SK-MEL-5 (cell line): ENCODE data around the gene ZFP91. TPM values are rescaled to one million over a fixed set of nuclear protein-coding genes. Genes with fewer than 3 reads are reported as not detected.
A peak's percentile ranks its signal among the peaks of the same experiment; 100 is the strongest.
"Not testable (repeated sequence)": the region's sequence is repeated elsewhere in the genome, so short reads cannot be mapped to it uniquely, and the experiment has no call there.

Experiments used
- DNase-seq: peaks from one replicate; pipeline ENCODE4 v3.0.0-alpha.2; 2016; ENCODE audit warnings: low read depth, low spot score
- in situ Hi-C: cut with HindIII; loops from 2 replicates; pipeline ENCODE4 v1.10.0; 2016; ENCODE audit warnings: low sequenced_read_pairs, high pct_unique_total_duplicates, low pct_unique_long_range_greater_than_20kb
- polyA plus RNA-seq, 2 experiments: library from polyadenylated mRNA; depleted of rRNA; stranded (reverse); fragments of >200 nt; gene quantifications; 2 replicates each; pipeline ENCODE4 v1.2.3, GENCODE V29; 2015
- total RNA-seq: library from RNA; depleted of rRNA; stranded (reverse); fragments of >200 nt; shearing (Covaris generic); gene quantifications from 2 replicates; pipeline ENCODE4 v1.2.3, GENCODE V29; 2014; rRNA removed

The ZFP91 gene, protein sequence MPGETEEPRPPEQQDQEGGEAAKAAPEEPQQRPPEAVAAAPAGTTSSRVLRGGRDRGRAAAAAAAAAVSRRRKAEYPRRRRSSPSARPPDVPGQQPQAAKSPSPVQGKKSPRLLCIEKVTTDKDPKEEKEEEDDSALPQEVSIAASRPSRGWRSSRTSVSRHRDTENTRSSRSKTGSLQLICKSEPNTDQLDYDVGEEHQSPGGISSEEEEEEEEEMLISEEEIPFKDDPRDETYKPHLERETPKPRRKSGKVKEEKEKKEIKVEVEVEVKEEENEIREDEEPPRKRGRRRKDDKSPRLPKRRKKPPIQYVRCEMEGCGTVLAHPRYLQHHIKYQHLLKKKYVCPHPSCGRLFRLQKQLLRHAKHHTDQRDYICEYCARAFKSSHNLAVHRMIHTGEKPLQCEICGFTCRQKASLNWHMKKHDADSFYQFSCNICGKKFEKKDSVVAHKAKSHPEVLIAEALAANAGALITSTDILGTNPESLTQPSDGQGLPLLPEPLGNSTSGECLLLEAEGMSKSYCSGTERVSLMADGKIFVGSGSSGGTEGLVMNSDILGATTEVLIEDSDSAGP
- total RNA-seq, result 57.8 and 58.7 TPM in 2 replicates
- polyA plus RNA-seq (2015; cell fraction: cytosol; rRNA removed), result 40.8 and 49.0 TPM in 2 replicates
- polyA plus RNA-seq (2015; cell fraction: nucleus; rRNA removed), result 53.9 and 65.6 TPM in 2 replicates

- in situ Hi-C loops, result no loop called here
- DNase-seq, result peak; percentile 94
These were observed at the start of gene ZFP91 for GRCh38 chr11:58578635-58579191. TSS of gene ZFP91 (plus strand) at chr11:58579063. CDS start at chr11:58579282, 219 bp downstream.

DNA sequence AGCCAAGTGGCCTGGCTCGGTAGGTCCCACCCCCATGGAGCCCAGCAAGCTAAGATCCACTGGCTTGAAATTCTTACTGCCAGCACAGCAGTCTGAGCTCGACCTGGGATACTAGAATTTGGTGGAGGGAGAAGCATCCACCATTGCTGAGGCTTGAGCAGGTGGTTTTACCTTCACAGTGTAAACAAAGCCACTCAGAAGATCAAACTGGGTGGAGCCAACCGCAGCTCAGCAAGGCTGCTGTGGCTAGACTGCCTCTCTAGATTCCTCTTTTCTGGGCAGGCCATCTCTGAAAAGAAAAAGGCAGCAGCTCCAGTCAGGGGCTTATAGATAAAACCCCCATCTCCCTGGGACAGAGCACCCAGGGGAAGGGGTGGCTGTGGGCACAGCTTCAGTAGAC, 48.6 kb upstream of the ZFP91 start:
- in situ Hi-C loops, result no loop called here
- no peak for DNase-seq

- DNase-seq, result no peak
- in situ Hi-C loops, result no loop called here
These were observed 47.0 kb upstream of the ZFP91 start for GRCh38 chr11:58531865-58532341.

- in situ Hi-C loops, result no loop called here
- DNase-seq, result no peak
These were observed 32.0 kb upstream of the ZFP91 start for GRCh38 chr11:58546841-58547240.

GRCh38 chr11:58549644-58550043, 29.2 kb upstream of the ZFP91 start:
- in situ Hi-C loops, result no loop called here
- no peak for DNase-seq

GRCh38 chr11:58560842-58561241, 18.0 kb upstream of the ZFP91 start:
- no peak for DNase-seq
- in situ Hi-C loops, result no loop called here

GRCh38 chr11:58561394-58562098, 17.3 kb upstream of the ZFP91 start:
- no peak for DNase-seq

DNA sequence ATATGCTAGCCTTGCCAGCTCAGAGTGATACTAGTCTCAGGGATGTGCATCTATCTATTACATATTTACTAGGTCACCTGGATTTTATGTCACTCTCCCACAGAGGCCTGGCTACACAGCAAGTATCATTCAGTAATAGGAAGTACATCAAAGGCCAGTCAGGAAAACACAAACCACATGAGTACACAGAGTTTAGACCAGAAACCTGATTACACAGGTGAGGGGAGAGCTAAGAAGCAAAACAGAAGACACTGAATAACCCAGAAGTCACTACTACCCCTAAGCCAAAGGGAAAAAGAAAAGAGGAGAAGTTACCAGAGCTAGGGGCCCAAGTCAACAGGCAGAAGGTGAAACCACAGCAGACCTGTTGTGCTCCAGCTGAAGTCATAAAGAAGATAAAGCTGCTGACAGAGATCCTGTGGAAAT, 16.5 kb upstream of the ZFP91 start:
- DNase-seq, result no peak
- in situ Hi-C loops, result no loop called here

More at GRCh38 chr11:58561394-58562098, 17.3 kb upstream of the ZFP91 start:
- in situ Hi-C loops, result no loop called here

- DNase-seq, result no peak
- in situ Hi-C loops, result no loop called here
These were observed 14.6 kb upstream of the ZFP91 start for GRCh38 chr11:58564231-58564630.

GRCh38 chr11:58567889-58568512, 10.9 kb upstream of the ZFP91 start:
- in situ Hi-C loops, result no loop called here
- peak; percentile 80 for DNase-seq

- DNase-seq, in situ Hi-C loops: not testable (repeated sequence)
These were observed 6.0 kb upstream of the ZFP91 start for GRCh38 chr11:58572906-58573305.

- in situ Hi-C loops, result no loop called here
- peak; percentile 90 for DNase-seq
These were observed 5.3 kb upstream of the ZFP91 start for GRCh38 chr11:58573451-58574104.

- in situ Hi-C loops, result no loop called here
- no peak for DNase-seq
These were observed 4.0 kb upstream of the ZFP91 start for GRCh38 chr11:58574881-58575280.

DNA sequence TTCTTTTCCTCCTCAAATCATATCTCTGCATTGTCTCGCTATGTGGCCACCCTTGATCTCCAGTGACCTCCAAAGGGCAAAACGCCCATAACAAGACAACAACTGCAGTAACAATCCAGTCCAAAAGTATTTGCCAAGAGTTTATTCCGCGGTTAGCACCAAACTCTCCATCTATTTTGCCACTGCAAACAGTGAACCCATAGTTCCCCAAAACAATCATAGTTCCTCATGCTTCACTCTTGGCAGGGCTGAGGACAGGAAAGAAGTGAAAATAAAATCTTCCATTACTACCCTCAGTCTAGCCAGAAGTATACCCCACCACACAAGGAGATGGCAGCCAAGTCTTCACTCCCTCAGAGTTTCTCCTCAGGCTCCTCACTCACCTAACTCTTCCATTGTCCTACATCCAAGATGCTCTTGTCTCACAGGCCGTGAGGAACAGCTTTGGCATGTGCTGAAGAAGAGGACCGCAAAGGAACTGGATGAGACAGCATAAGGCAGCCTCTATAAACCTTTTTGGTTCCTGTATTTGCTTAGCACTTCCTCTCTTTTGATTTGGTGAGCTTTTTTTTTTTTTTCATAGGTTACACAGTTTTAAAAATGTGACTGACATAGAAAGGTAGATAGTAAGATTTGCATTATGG, 3.4 kb upstream of the ZFP91 start, which contains the start of gene LPXN:
Gene LPXN, minus strand, starts transcription at position 480 of the 644 bp plus-strand sequence. Its CDS starts 84 bp downstream, at position 396.
- in situ Hi-C loops, result no loop called here
- no peak for DNase-seq

DNA sequence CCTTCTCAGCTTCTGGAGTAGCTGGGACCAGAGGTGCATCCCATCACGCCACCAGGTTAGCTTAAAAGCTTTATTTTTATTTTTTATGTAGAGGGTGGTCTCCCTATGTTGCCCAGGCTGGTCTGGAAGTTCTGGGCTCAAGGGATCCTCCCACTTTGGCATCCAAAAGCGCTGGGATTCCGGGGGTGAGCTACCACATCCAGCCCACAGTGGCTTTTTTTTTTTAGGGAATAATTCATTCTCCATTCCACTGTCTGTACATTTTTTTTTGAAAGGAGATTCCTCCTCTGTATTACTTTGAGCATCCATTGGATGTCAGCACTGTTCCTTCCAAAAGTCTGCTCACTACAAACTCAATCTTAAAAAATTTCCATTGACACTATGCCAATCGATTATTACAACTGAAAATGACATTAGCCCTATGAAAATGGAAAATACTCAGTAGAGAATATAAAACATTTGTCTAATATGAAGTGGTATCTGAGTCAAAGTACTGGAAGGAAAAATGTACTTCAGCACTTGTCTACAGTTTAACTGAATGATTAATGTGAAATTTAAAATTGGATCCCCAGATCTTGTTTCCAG, 1.9 kb upstream of the ZFP91 start:
- in situ Hi-C loops, result no loop called here
- peak; percentile 40 for DNase-seq

DNA sequence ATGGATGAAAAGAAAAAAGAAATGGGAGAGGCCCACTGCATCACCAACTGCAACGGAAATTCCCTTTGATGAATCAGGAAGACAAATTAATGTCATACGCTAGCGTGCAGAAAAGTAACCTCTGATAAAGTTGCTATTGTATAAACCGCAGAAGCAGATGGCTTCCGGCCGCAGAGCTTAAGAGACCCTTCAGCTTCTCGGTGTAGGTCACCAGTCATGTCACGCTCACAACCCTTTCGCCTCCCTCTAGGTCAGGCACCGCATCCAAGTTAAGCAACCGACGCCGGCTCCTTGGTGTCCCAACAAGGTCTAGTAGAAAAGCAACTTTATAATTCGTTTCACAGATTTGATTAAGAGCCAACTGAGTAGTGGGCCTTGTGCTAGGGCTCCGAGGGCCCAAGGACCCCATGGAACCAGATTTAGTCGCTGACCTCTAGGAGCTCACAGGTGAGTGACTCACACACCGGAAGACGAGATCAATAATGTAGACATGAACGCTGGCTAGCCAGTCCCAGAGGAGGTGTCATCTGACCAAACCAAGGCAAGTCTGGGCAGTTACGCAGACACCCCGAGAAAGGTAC, 1.2 kb upstream of the ZFP91 start:
- in situ Hi-C loops, result no loop called here

More for the DNA sequence above, 1.2 kb upstream of the ZFP91 start:
- peak; percentile 89 for DNase-seq
